GM21360 (cell line): Measurements from ENCODE around the gene CHM.
"Not testable (repeated sequence)": the region's sequence is repeated elsewhere in the genome, so short reads cannot be mapped to it uniquely, and the experiment has no call there.

Source experiments
- ATAC-seq: cut with Tn5 transposase; IDR thresholded peaks from one replicate; pipeline ENCODE4 v1.9.1; 2021; ENCODE audit warnings: mild to moderate bottlenecking, moderate library complexity; ENCODE audit not compliant: unreplicated experiment

Gene CHM, protein sequence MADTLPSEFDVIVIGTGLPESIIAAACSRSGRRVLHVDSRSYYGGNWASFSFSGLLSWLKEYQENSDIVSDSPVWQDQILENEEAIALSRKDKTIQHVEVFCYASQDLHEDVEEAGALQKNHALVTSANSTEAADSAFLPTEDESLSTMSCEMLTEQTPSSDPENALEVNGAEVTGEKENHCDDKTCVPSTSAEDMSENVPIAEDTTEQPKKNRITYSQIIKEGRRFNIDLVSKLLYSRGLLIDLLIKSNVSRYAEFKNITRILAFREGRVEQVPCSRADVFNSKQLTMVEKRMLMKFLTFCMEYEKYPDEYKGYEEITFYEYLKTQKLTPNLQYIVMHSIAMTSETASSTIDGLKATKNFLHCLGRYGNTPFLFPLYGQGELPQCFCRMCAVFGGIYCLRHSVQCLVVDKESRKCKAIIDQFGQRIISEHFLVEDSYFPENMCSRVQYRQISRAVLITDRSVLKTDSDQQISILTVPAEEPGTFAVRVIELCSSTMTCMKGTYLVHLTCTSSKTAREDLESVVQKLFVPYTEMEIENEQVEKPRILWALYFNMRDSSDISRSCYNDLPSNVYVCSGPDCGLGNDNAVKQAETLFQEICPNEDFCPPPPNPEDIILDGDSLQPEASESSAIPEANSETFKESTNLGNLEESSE

DNA sequence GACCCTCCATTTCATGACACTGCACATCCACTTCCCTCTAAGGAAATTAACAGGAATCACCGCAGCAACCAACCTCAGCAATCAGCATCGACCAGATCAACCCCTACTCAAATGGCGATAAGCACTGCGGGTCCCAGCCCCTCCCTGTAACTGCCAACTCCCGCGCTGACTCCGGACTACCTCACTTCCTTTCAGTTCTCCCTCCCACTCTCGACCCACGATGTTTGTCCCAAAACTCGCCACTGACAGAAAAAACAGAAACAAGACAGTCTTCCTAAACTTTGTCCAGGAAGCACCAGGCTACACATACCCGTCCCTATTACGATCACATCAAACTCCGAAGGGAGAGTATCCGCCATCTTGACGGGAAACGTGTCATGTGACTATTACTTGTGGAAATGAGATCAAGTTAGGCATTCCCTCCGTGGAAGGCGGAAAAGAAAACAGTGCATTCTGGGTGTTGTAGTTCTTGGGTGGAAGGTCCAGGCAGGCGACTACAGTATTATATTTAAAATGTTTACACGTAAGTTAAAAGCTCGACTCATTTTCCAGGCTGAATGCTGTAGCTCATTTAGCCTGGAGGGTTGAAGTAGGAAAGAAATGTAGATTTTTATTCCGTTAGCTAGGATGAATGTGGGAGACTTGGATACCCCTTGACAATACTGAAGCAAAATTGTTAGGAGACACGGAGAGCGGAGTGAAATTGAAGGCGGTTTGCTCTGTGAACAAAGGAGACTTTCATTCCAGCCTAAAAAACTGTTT lies at the start of gene CHM:
Gene CHM (minus strand): TSS at position 385 of the 762 bp plus-strand sequence. CDS start 26 bp downstream, at position 359.
- ATAC-seq, result peak; percentile 98

DNA sequence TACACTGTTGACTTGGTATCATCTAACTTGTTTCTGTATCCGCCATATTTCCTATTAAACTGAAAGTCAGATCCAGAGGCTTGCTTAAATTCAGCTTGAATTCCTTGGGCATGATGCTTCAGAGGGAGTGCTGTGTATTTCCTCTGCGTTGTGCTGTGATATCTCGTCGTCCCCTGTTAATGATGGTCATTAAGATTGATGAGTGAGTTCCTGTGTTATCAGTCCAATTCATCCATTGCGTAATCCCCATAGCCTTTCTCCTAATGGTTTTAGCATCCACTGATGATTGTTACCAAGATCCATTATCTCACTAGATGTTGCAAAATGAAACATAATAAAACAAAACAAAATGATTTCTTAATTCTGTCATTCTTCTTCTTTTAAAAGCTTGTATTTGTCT lies 31.3 kb upstream of the CHM start:
- no peak for ATAC-seq

DNA sequence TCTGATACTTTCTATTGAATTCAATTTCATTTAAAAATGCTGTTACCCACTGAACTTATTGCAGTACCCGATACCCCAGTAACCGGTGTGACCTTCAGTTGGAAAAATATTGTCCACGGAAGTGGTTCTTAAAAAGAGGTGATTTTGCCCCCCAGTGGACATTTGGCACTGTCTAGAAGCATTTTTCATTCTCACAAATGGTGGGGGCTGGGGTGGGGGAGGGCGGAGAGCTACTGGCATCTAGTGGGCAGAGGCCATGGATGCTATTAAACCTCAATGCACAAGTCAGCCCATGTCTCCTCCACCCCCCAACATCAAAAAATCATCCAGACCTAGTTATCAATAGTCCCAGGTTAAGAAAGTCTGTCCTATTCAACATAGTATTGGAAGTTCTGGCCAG lies 19.6 kb upstream of the CHM start:
- no peak for ATAC-seq

DNA sequence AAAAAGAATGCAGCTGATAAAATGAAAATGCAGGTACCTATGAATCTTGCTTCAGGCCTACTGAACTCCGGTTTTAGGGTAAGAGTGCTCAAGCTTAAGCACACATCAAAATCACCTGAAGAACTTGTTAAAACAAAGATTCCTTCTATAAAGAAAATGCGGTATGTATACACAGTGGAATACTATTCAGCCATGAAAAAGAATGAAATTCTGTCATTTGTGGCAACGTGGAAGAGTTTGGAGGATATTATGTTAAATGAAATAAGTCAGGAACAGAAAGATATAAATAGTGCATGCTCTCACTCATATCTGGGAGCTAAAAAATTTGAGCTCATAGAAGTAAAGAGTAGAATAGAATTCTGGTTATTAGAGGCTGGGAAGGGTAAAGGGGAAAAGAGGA lies 14.0 kb upstream of the CHM start:
- ATAC-seq, result no peak

DNA sequence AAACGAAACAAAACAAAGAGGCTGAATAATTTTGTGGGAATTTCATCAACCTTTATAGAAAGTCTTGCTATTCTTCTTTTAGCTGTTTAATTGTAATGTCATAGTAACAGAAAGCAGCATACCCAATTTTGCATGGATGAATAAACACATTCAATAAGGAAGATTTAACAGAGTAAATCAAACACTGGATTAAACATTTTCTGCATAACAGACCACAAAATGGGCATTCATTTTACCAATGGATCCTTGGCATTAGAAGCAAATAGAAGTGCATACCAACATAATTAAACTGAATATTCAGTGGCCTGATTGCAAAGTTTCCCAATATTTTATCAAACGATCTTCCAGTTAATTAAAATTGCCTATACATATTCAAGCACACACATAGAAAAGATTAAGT lies 4.4 kb upstream of the CHM start:
- no peak for ATAC-seq

DNA sequence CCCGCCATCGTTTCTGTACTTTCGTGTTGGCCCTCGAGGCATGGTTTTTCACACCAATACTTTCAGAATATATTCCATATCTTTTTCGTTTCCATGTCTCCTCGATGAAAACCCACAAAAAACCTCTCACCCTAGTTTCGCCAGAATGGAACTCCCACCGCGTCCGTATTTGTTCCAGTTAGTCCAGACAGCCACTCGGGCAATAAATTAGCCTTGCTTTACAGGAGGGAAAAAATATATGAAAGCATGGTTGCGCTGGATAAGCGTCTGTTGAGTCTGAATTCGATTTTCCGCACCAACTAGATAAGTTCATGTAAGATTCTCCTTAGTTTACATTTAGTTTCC lies 550 bp upstream of the CHM start:
- no peak for ATAC-seq

DNA sequence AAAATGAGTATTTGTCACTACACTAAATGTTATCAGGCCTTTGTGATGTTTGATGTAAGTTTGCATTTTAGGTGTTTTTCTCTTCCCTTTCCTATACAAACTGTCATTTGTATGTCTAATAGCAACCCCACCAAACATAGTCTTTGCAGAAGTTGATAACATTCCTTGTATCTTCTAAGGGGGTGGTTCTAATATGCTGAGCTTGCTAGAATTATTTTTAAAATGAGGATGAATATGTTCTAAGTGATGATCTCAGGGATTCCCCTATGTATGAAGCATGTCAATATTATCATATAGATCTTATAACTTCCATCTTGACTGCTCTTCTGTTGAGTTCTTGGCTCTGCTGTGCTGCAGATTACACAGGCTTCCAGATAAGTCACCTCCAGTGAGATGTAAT lies 3.1 kb downstream of the CHM start:
- no peak for ATAC-seq

DNA sequence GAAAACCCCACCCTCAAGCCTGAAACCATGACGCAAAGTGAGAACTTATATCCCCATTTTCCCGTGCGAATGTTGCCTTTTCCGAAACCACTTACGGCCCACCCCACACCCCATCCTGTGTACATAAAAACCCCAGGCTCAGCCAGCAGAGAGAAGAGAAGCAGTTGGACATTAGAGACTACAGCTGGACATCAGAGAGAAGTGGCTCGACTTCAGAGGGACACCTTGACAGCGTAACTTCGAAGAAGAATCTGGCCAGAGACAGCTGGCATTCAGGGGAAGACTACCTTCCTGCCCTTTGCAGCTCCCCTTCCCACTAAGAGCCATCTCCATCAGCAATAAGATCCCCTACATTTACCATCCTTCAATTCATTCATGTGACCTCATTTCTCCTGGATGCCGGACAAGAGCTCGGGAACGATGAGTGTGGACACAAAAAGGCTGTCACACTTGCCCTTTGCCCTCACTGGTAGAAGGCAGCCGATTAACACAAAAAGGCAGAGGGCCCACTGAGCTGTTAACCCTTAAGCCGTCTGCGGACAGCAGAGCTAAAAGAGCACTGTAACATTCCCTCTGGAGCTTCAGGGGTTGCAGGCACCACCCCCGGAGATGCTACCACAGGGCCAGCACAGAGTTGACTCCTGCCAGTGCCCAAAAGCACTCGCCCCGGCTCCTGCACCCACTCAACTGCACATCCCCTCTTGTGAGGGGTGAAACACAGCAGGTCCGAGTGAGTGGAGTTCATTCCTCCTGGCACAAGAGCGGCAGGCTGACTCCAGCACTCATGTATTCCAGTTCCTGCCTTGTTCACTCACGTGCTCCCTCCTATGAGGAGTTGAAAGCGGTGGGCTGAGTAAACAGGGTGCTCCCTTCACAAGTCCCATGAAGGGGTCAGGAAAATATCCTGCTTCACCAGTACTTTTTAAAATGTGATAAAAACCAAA lies 7.5 kb downstream of the CHM start:
- ATAC-seq, result no peak

DNA sequence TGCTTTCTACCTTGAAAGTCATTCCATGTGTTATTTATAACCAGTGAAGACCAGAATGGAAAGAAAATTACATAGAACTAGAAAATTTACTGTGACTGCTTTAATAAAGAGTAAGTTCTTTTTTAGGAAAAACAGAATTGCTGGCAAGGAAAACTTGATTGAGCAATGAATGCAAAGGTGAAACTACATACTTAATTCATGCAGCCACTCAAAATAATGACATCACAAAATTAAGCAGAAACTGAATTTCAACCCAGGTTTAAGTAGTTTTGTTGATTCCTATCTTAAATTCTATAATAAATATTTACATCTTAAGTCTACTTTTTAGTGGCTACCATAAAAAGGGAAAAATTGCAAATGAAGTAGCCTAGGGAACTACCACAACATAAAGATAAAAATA lies 14.0 kb downstream of the CHM start:
- ATAC-seq, result no peak

DNA sequence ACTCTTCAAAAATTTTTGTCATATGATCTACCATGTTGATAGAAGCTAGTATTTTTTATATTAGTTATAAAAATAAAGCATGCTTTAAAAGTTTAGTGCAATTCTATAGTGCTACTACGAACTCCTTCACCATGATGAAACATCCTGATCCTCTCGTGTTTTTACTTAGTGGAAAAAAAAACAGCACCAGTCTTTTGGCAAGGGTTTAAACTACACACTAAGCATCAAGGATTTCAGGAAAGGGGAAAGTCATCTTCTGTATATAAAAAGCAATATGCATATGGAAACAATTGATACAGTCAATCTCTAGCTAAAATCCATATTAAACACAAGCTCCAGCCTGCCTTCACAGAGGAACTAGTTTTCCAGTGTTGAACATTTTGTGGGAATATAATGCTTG lies 18.7 kb downstream of the CHM start:
- no peak for ATAC-seq

DNA sequence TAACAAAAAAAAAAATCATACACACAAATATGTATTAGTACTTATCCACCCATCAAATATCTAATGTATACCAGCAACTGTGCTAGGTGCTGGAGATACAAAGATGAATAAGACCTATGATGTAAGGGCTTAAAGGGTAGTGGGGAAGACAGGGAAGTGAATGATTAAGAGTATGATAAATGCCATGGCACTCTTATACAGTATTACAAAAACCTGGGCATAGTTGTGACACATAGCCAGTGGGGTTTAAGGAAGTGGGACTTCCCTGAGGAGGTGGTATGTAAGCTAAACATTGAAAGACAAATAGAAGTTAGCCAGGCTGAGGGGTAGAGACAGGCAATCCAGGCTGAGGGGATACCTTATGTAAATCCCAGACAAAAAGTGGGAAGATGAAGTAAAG lies 23.5 kb downstream of the CHM start:
- no peak for ATAC-seq

DNA sequence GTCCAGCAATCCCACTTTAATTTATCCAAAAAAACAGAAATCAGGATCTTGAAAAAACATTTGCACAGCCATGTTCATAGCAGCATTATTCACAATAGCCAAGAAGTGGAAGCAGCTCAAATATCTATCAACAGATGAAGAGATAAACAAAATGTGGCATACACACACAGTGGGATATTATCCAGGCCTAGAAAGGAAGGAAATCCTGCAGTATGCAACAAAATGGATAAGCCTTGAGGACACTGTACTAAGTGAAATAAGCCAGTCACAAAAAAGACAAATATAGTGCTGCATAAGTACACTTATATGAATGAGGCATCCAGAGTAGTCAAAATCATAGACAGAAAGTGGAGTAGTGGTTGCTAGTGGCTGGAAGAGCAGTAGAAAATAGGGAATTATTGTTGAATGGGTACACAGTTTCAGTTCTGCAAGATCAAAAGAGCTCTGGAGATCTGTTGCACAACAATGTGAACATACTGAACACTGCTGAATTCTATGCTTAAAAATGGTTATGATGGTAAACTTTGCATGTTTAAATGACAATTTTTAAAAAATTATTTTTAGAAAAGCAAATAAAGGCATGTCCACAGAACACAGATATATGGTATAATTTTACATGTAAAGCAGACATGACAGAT lies 25.6 kb downstream of the CHM start:
- no peak for ATAC-seq

DNA sequence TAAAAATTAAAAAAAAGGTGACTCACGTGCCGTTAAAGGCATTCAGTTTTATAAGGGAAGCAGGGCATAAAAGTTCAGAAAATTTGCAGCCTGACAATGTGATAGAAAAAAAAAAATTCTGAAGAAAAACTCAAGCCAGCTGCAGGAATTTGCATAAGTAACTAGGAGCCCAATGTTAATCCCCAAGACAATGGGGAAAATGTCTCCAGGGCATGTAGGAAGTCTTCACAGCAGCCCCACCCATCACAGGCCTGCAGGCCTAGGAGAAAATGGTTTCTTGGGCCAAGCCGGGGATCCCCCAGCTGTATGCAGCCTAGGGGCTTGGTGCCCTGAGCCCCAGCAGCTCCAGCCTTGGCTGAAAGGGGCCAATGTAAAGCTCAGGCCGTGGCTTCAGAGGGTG lies 31.2 kb downstream of the CHM start:
- ATAC-seq, result no peak

DNA sequence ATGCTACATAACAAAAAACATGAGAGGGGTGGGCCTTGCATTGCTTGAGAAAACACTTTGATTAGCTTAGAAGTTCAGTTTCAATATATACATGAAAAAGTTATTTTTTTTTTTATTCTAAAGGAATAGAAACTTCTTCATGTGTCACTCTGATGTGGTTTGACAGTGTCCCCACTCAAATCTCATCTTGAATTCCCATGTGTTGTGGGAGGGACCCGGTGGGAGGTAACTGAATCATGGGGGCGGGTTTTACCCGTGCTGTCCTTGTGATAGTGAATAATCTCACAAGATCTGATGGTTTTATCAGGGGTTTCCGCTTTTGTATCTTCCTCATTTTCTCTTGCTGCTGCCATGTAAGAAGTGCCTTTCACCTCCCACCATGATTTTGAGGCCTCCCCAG lies 32.4 kb downstream of the CHM start:
- not testable (repeated sequence) for ATAC-seq

DNA sequence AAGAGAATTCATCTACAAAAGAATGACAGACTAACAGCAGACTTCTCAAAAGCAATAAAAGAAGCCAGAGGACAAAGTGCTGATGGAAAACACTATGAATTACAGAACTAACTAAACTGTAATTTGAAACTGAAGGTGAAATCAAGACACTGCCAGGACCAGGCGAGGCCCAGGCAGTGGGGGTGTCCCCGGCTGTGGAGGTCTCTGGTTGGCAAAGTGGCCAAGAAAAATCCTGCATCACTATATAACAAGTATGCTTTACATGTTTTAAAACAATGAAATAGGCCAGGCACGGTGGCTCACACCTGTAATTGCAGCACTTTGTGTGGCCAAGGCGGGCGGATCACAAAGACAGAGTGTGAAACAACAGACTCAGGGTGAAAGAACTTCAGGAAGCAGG lies 32.9 kb downstream of the CHM start:
- ATAC-seq, result no peak

DNA sequence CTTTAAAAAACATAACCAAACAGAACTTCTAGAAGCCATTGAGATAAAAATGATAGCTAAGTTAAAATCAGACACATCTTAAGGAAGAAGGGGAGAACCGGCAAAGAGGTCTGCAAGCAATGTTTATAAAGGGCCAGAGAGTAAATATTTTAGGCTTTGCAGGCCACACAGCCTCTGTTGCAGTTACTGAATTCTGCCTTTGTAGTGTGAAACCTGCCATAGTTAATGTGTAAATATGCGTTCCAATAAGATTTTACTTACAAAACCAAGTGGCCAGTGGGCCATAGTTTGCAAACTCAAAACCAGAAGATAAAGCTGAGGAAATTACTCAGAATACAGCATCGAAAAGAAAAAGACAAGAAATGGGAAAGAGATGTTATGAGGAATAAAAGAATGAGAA lies 33.6 kb downstream of the CHM start:
- ATAC-seq, result no peak

DNA sequence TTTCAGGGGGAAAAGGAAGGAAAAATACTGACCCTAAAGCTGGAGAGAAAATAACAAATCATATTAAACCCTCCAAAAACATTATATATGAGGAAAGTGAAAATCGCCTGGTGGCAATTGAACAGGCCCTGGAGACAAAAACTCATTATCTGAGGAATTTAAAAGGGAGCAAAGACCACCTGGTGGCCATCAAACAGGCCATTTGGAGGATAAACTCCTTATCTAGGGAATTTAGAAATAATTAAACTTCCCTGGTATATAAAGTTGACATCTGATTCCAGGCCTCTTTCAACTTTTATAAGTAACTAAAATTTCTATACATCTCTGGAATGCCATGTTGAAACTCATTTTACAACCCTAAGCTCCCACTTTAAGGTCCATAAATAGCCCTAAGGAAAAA lies 35.2 kb downstream of the CHM start:
- ATAC-seq, result no peak

DNA sequence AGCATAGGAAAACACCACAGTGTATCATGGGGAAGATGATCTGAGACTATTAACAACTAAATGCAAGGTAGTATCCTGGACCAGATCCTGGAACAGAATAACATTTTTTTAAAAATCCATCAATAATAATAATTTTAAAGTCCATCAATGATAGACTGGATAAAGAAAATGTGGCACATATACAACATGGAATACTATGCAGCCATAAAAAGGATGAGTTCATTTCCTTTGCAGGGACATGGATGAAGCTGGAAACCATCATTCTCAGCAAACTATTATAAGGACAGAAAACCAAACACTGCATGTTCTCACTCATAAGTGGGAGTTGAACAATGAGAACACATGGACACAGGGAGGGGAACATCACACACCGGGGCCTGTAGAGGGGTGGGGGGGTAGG lies 37.6 kb downstream of the CHM start:
- ATAC-seq, result not testable (repeated sequence)

DNA sequence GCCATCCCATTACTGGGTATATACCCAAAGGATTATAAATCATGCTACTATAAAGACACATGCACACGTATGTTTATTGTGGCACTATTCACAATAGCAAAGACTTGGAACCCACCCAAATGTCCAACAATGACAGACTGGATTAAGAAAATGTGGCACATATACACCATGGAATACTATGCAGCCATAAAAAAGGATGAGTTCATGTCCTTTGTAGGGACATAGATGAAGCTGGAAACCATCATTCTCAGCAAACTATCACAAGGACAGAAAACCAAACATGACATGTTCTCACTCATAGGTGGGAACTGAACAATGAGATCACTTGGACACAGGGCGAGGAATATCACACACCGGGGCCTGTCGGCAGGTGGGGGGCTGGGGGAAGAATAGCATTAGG lies 39.5 kb downstream of the CHM start:
- ATAC-seq, result not testable (repeated sequence)
